GM19468 (cell line): ENCODE data around the gene MIB1.
"Not testable (repeated sequence)": the region's sequence is repeated elsewhere in the genome, so short reads cannot be mapped to it uniquely, and the experiment has no call there.

Experiments used
- ATAC-seq: cut with Tn5 transposase; IDR thresholded peaks from one replicate; pipeline ENCODE4 v1.9.1; 2021; ENCODE audit warnings: mild to moderate bottlenecking, moderate library complexity, moderate number of reproducible peaks; ENCODE audit not compliant: unreplicated experiment; ENCODE audit errors: extremely low read depth

The MIB1 gene

GRCh38 chr18:21742315-21742687 is 1.7 kb downstream of the MIB1 start:
- ATAC-seq: no peak

- ATAC-seq: no peak
Observed at GRCh38 chr18:21743166-21743832, 2.7 kb downstream of the MIB1 start.

- no peak for ATAC-seq
Observed at GRCh38 chr18:21745231-21745630, 4.6 kb downstream of the MIB1 start.

GRCh38 chr18:21747268-21747667 is 6.7 kb downstream of the MIB1 start:
- ATAC-seq: no peak

GRCh38 chr18:21747764-21748693 is 7.4 kb downstream of the MIB1 start:
- ATAC-seq: no peak

GRCh38 chr18:21757833-21758232 is 17.2 kb downstream of the MIB1 start:
- no peak for ATAC-seq

GRCh38 chr18:21759836-21760235 is 19.2 kb downstream of the MIB1 start:
- ATAC-seq: no peak

- no peak for ATAC-seq
Observed at GRCh38 chr18:21760321-21760720, 19.7 kb downstream of the MIB1 start.

- ATAC-seq: no peak
Observed at GRCh38 chr18:21761471-21762115, 21.0 kb downstream of the MIB1 start.

- no peak for ATAC-seq
Observed at GRCh38 chr18:21762181-21762772, 21.7 kb downstream of the MIB1 start.

- ATAC-seq: no peak
Observed at GRCh38 chr18:21763846-21764646, 23.5 kb downstream of the MIB1 start.

GRCh38 chr18:21769206-21769605 is 28.6 kb downstream of the MIB1 start:
- no peak for ATAC-seq

- ATAC-seq: no peak
Observed at GRCh38 chr18:21774722-21775121, 34.1 kb downstream of the MIB1 start.

- peak; percentile 85 for ATAC-seq
Observed at GRCh38 chr18:21777814-21778213, 37.2 kb downstream of the MIB1 start.

GRCh38 chr18:21786526-21786925 is 45.9 kb downstream of the MIB1 start:
- ATAC-seq: no peak

- not testable (repeated sequence) for ATAC-seq
Observed at GRCh38 chr18:21796089-21796488, 55.5 kb downstream of the MIB1 start.

- ATAC-seq: no peak
Observed at GRCh38 chr18:21798126-21798525, 57.5 kb downstream of the MIB1 start.

- no peak for ATAC-seq
Observed at GRCh38 chr18:21799721-21800120, 59.1 kb downstream of the MIB1 start.

- ATAC-seq: no peak
Observed at GRCh38 chr18:21803495-21803894, 62.9 kb downstream of the MIB1 start.
